HG02840 (cell line): ENCODE data around the gene CASKIN2.

Source experiments
- ATAC-seq: cut with Tn5 transposase; IDR thresholded peaks from one replicate; pipeline ENCODE4 v1.9.1; 2021; ENCODE audit warnings: mild to moderate bottlenecking, moderate library complexity, moderate number of reproducible peaks; ENCODE audit not compliant: unreplicated experiment, low FRiP score

Gene CASKIN2

GRCh38 chr17:75515496-75516254 lies at the start of gene CASKIN2:
Gene CASKIN2 (minus strand): TSS chr17:75515537. CDS start chr17:75513804, 1,733 bp downstream.
- ATAC-seq: peak; percentile 56

- ATAC-seq: no peak
These were observed 49.7 kb upstream of the CASKIN2 start for GRCh38 chr17:75565066-75565465.

GRCh38 chr17:75564195-75564594 lies 48.9 kb upstream of the CASKIN2 start:
- ATAC-seq: no peak

GRCh38 chr17:75563063-75563758 lies 47.9 kb upstream of the CASKIN2 start:
- no peak for ATAC-seq

- ATAC-seq: no peak
These were observed 46.7 kb upstream of the CASKIN2 start for GRCh38 chr17:75561927-75562603.

GRCh38 chr17:75559958-75560533 lies 44.7 kb upstream of the CASKIN2 start:
- ATAC-seq: no peak

GRCh38 chr17:75558666-75559530 lies 43.6 kb upstream of the CASKIN2 start:
- no peak for ATAC-seq

- ATAC-seq: no peak
These were observed 42.7 kb upstream of the CASKIN2 start for GRCh38 chr17:75557852-75558665.

- ATAC-seq: no peak
These were observed 41.9 kb upstream of the CASKIN2 start for GRCh38 chr17:75557075-75557851.

GRCh38 chr17:75555679-75556153 lies 40.4 kb upstream of the CASKIN2 start:
- ATAC-seq: no peak

- ATAC-seq: no peak
These were observed 38.2 kb upstream of the CASKIN2 start for GRCh38 chr17:75553295-75554110.

GRCh38 chr17:75552425-75553294 lies 37.3 kb upstream of the CASKIN2 start:
- ATAC-seq: no peak

- no peak for ATAC-seq
These were observed 35.9 kb upstream of the CASKIN2 start for GRCh38 chr17:75551266-75551665.

- no peak for ATAC-seq
These were observed 34.8 kb upstream of the CASKIN2 start for GRCh38 chr17:75550139-75550465.

- ATAC-seq: no peak
These were observed 34.2 kb upstream of the CASKIN2 start for GRCh38 chr17:75549246-75550138.

- no peak for ATAC-seq
These were observed 33.5 kb upstream of the CASKIN2 start for GRCh38 chr17:75548813-75549212.
